Measurements from ENCODE around the gene MBTD1. TPM values are rescaled to one million over a fixed set of nuclear protein-coding genes. Genes with fewer than 3 reads are reported as not detected.

Gene MBTD1
- total and polyA plus RNA-seq, 10 of the 15 experiments (the other 5 are each of a cell fraction or from before 2014, with no cell fraction given), result 1.3 to 16.7 (median 9.5) TPM

GRCh38 chr17:51142597-51142996 is 117.3 kb downstream of the MBTD1 start:
- no TSS peak for BruUV-seq (replicated peaks)
- H3K4me2 ChIP-seq (ENCODE audit: control insufficient read depth, insufficient read depth), result no peak overlapping the region
- ChIA-PET SMC1A (ENCODE audit: uncharacterized antibody, unreplicated experiment) (interaction anchor here (1.5 kb wide), 1 partner anchor 11 kb away, joined by 3 read pairs; the partner anchor contains the start of gene NME1), POLR2A (interaction anchor here (0.7 kb wide), 1 partner anchor 128 kb away, joined by 4 read pairs; no protein-coding TSS in a partner anchor), CTCF (no interaction called here), RAD21 (ENCODE audit: unreplicated experiment) (interaction anchor here (1.5 kb wide), 1 partner anchor 11 kb away, joined by 4 read pairs; the partner anchor contains the start of gene NME1)
- no peak for FAIRE-seq
- H3K27ac ChIP-seq (ENCODE audit: control insufficient read depth, insufficient read depth), result no peak overlapping the region
- H3K36me3 ChIP-seq (ENCODE audit: control insufficient read depth in 2 of 2, insufficient read depth in 2 of 2, low read length in 1 of 2), result no peaks in the 10 kb centered on the region
- in situ Hi-C loops (cut with MboI), result no loop called here
- no peak overlapping the region for H3K4me3 ChIP-seq
- H3K4me1 ChIP-seq (ENCODE audit: control insufficient read depth, insufficient read depth, low read length), result no peaks in the 10 kb centered on the region
- no peaks in the 10 kb centered on the region for H3K27me3 ChIP-seq (replicated peaks in 1 of 2; ENCODE audit: control insufficient read depth in 2 of 2, insufficient read depth in 2 of 2, low read length in 1 of 2)
- H3K9me3 ChIP-seq (replicated peaks; ENCODE audit: control insufficient read depth, insufficient read depth, low read length), result no peaks in the 10 kb centered on the region
- no peak for DNase-seq (ENCODE audit: low read depth, low spot score)
- H3K9ac ChIP-seq (ENCODE audit: control insufficient read depth, insufficient read depth, low read length), result no peak overlapping the region
- no peak for ATAC-seq
- TF ChIP-seq POLR2A (IDR thresholded peaks at IDR 0.05; ENCODE audit: low read depth, low read length) (no peak), ZNF207 (IDR thresholded peaks at IDR 0.05; ENCODE audit: borderline replicate concordance) (no peak), MTA2 (IDR thresholded peaks at IDR 0.05; ENCODE audit: low read depth) (no peak), EZH2 (IDR thresholded peaks at IDR 0.05; ENCODE audit: borderline replicate concordance, control insufficient read depth, low read depth, low read length) (no peak), CTCF (IDR thresholded peaks at IDR 0.05 in 2 of 3, conservative IDR thresholded peaks at IDR 0.05 in 1 of 3; ENCODE audit: control insufficient read depth in 2 of 3, extremely low read depth in 1 of 3, insufficient read depth in 1 of 3, low read depth in 3 of 3, low read length in 3 of 3) (no peak), IKZF1 (conservative IDR thresholded peaks at IDR 0.05) (no peak), TARDBP (IDR thresholded peaks at IDR 0.05; ENCODE audit: borderline replicate concordance) (no peak), TCF12 (IDR thresholded peaks at IDR 0.05; ENCODE audit: low read depth, low read length) (no peak), GABPA (IDR thresholded peaks at IDR 0.05; ENCODE audit: low read depth) (no peak), SREBF2 (IDR thresholded peaks at IDR 0.05; ENCODE audit: low read length) (no peak), ATF2 (IDR thresholded peaks at IDR 0.05; ENCODE audit: low read length) (no peak), TBL1XR1 (IDR thresholded peaks at IDR 0.05; ENCODE audit: low read depth, low read length) (no peak), TCF3 (IDR thresholded peaks at IDR 0.05; ENCODE audit: borderline replicate concordance, insufficient read depth, low read depth, low read length) (no peak), SMC3 (IDR thresholded peaks at IDR 0.05; ENCODE audit: borderline replicate concordance, low read length) (no peak), BHLHE40 (IDR thresholded peaks at IDR 0.05; ENCODE audit: borderline replicate concordance in 1 of 2, low read depth in 2 of 2, low read length in 1 of 2) (no peak), SPI1 (IDR thresholded peaks at IDR 0.05; ENCODE audit: borderline replicate concordance, insufficient read depth, low read depth, low read length) (no peak)
- TF ChIP-seq, protein P1, sequence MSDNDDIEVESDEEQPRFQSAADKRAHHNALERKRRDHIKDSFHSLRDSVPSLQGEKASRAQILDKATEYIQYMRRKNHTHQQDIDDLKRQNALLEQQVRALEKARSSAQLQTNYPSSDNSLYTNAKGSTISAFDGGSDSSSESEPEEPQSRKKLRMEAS (IDR thresholded peaks at IDR 0.05; ENCODE audit: low read depth, low read length), result no peak
- intact Hi-C loops (cut with micrococcal nuclease; ENCODE audit: unreplicated experiment), result no loop called here
- no peak overlapping the region for H2AFZ ChIP-seq (ENCODE audit: control insufficient read depth, low read depth, low read length)
- H4K20me1 ChIP-seq (ENCODE audit: control insufficient read depth, insufficient read depth), result no peaks in the 10 kb centered on the region
- no peaks in the 10 kb centered on the region for H3K79me2 ChIP-seq (ENCODE audit: control insufficient read depth, insufficient read depth, low read length)
- WGBS (ENCODE audit: insufficient coverage, insufficient replicate concordance, low lambda C conversion rate, missing lambda C conversion rate), result 87% methylated on average over 2 of the region's 2 CpGs

Data from GM12878 (cell line).